GM18909 (cell line): ENCODE results near the gene SWSAP1.
"Not testable (repeated sequence)": the region's sequence is repeated elsewhere in the genome, so short reads cannot be mapped to it uniquely, and the experiment has no call there.

Source experiments
- ATAC-seq: cut with Tn5 transposase; IDR thresholded peaks from one replicate; pipeline ENCODE4 v1.9.1; 2021; ENCODE audit warnings: mild to moderate bottlenecking; ENCODE audit not compliant: unreplicated experiment, poor library complexity

SWSAP1 gene

GRCh38 chr19:11377756-11378155, 3.3 kb downstream of the SWSAP1 start:
- no peak for ATAC-seq

GRCh38 chr19:11378319-11379189, 4.1 kb downstream of the SWSAP1 start:
- no peak for ATAC-seq

- ATAC-seq, result not testable (repeated sequence)
These were observed 4.9 kb downstream of the SWSAP1 start for GRCh38 chr19:11379269-11379845.

GRCh38 chr19:11379857-11380350, 5.4 kb downstream of the SWSAP1 start:
- ATAC-seq, result no peak

- ATAC-seq, result peak; percentile 78
These were observed 6.4 kb downstream of the SWSAP1 start for GRCh38 chr19:11380653-11381537.

- no peak for ATAC-seq
These were observed 8.6 kb downstream of the SWSAP1 start for GRCh38 chr19:11382898-11383705.

- ATAC-seq, result no peak
These were observed 9.2 kb downstream of the SWSAP1 start for GRCh38 chr19:11383706-11384048.

GRCh38 chr19:11384778-11385129, 10.3 kb downstream of the SWSAP1 start:
- no peak for ATAC-seq

- no peak for ATAC-seq
These were observed 12.9 kb downstream of the SWSAP1 start for GRCh38 chr19:11387162-11388034.

GRCh38 chr19:11390359-11390758, 15.9 kb downstream of the SWSAP1 start:
- no peak for ATAC-seq

- ATAC-seq, result no peak
These were observed 16.6 kb downstream of the SWSAP1 start for GRCh38 chr19:11390933-11391680.

- no peak for ATAC-seq
These were observed 22.7 kb downstream of the SWSAP1 start for GRCh38 chr19:11397089-11397610.

GRCh38 chr19:11399667-11400066, 25.2 kb downstream of the SWSAP1 start:
- ATAC-seq, result no peak

GRCh38 chr19:11400798-11401197, 26.3 kb downstream of the SWSAP1 start:
- ATAC-seq, result no peak

- no peak for ATAC-seq
These were observed 27.5 kb downstream of the SWSAP1 start for GRCh38 chr19:11401808-11402543.

GRCh38 chr19:11404588-11405222, 30.2 kb downstream of the SWSAP1 start:
- no peak for ATAC-seq
